ENCODE data around the gene HOXB6.

HOXB6 gene

GRCh38 chr17:48626245-48627117 is 21.7 kb upstream of the HOXB6 start, which contains the start of gene HOXB9 (continued):
- TF ChIP-seq SALL2 (tag by site-specific recombination; IDR thresholded peaks at IDR 0.05; ENCODE audit: borderline replicate concordance): no peak
- TF ChIP-seq ZNF140 (tag by site-specific recombination; IDR thresholded peaks at IDR 0.05): no peak
- TF ChIP-seq ZNF10 (tag by site-specific recombination; IDR thresholded peaks at IDR 0.05): peak; percentile 33; the same call in 1 of the 2 replicates
- peak; percentile 68; the same call in 1 of the 2 replicates for TF ChIP-seq ZFP69B (tag by site-specific recombination; IDR thresholded peaks at IDR 0.05)
- peak; percentile 92 for TF ChIP-seq ZNF843 (tag by site-specific recombination; IDR thresholded peaks at IDR 0.05)
- TF ChIP-seq PRDM4 (tag by site-specific recombination; IDR thresholded peaks at IDR 0.05): peak; percentile 91
- peak; percentile 93 for TF ChIP-seq WT1 (tag by site-specific recombination; IDR thresholded peaks at IDR 0.05)
- TF ChIP-seq ZNF776 (tag by site-specific recombination; IDR thresholded peaks at IDR 0.05; ENCODE audit: borderline replicate concordance): no peak
- TF ChIP-seq, protein P1, sequence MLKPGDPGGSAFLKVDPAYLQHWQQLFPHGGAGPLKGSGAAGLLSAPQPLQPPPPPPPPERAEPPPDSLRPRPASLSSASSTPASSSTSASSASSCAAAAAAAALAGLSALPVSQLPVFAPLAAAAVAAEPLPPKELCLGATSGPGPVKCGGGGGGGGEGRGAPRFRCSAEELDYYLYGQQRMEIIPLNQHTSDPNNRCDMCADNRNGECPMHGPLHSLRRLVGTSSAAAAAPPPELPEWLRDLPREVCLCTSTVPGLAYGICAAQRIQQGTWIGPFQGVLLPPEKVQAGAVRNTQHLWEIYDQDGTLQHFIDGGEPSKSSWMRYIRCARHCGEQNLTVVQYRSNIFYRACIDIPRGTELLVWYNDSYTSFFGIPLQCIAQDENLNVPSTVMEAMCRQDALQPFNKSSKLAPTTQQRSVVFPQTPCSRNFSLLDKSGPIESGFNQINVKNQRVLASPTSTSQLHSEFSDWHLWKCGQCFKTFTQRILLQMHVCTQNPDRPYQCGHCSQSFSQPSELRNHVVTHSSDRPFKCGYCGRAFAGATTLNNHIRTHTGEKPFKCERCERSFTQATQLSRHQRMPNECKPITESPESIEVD (tag by site-specific recombination; IDR thresholded peaks at IDR 0.05): peak; percentile 63
- peak; percentile 93 for TF ChIP-seq ZNF660 (tag by site-specific recombination; IDR thresholded peaks at IDR 0.05)
- TF ChIP-seq ZFP37 (tag by site-specific recombination; IDR thresholded peaks at IDR 0.05): no peak
- no peak; the same call in 1 of the 2 replicates for TF ChIP-seq YY1 (tag by site-specific recombination; IDR thresholded peaks at IDR 0.05)
- TF ChIP-seq SP2 (tag by site-specific recombination; IDR thresholded peaks at IDR 0.05): peak; percentile 91
- TF ChIP-seq, protein P2, sequence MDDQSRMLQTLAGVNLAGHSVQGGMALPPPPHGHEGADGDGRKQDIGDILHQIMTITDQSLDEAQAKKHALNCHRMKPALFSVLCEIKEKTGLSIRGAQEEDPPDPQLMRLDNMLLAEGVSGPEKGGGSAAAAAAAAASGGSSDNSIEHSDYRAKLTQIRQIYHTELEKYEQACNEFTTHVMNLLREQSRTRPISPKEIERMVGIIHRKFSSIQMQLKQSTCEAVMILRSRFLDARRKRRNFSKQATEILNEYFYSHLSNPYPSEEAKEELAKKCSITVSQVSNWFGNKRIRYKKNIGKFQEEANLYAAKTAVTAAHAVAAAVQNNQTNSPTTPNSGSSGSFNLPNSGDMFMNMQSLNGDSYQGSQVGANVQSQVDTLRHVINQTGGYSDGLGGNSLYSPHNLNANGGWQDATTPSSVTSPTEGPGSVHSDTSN (CRISPR knock-in tag; IDR thresholded peaks at IDR 0.05): peak; percentile 88; the same call in 1 of the 2 replicates
- TF ChIP-seq ZBTB1 (tag by site-specific recombination; IDR thresholded peaks at IDR 0.05): peak; percentile 94
- TF ChIP-seq ZNF580 (tag by site-specific recombination; IDR thresholded peaks at IDR 0.05): peak; percentile 52; the same call in 1 of the 2 replicates
- peak; percentile 88 for TF ChIP-seq HIC1 (tag by site-specific recombination; IDR thresholded peaks at IDR 0.05)
- TF ChIP-seq ZNF777 (tag by site-specific recombination; IDR thresholded peaks at IDR 0.05; ENCODE audit: borderline replicate concordance): no peak
- TF ChIP-seq, protein P3, sequence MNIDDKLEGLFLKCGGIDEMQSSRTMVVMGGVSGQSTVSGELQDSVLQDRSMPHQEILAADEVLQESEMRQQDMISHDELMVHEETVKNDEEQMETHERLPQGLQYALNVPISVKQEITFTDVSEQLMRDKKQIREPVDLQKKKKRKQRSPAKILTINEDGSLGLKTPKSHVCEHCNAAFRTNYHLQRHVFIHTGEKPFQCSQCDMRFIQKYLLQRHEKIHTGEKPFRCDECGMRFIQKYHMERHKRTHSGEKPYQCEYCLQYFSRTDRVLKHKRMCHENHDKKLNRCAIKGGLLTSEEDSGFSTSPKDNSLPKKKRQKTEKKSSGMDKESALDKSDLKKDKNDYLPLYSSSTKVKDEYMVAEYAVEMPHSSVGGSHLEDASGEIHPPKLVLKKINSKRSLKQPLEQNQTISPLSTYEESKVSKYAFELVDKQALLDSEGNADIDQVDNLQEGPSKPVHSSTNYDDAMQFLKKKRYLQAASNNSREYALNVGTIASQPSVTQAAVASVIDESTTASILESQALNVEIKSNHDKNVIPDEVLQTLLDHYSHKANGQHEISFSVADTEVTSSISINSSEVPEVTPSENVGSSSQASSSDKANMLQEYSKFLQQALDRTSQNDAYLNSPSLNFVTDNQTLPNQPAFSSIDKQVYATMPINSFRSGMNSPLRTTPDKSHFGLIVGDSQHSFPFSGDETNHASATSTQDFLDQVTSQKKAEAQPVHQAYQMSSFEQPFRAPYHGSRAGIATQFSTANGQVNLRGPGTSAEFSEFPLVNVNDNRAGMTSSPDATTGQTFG (tag by site-specific recombination; IDR thresholded peaks at IDR 0.05; ENCODE audit: borderline replicate concordance): no peak
- TF ChIP-seq ELK4 (IDR thresholded peaks at IDR 0.05; ENCODE audit: borderline replicate concordance, low read depth, low read length): no peak
- 0 out of 2 replicates have a peak, but pooled peaks have one; percentile 26 for TF ChIP-seq SCRT2 (tag by site-specific recombination; IDR thresholded peaks at IDR 0.05)
- TF ChIP-seq ZNF473 (tag by site-specific recombination; IDR thresholded peaks at IDR 0.05): no peak
- TF ChIP-seq, protein P4, sequence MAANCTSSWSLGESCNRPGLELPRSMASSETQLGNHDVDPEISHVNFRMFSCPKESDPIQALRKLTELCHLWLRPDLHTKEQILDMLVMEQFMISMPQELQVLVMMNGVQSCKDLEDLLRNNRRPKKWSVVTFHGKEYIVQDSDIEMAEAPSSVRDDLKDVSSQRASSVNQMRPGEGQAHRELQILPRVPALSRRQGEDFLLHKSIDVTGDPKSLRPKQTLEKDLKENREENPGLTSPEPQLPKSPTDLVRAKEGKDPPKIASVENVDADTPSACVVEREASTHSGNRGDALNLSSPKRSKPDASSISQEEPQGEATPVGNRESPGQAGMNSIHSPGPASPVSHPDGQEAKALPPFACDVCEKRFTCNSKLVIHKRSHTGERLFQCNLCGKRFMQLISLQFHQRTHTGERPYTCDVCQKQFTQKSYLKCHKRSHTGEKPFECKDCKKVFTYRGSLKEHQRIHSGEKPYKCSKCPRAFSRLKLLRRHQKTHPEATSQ (tag by site-specific recombination; IDR thresholded peaks at IDR 0.05): no peak
- TF ChIP-seq MEIS1 (CRISPR knock-in tag; IDR thresholded peaks at IDR 0.05; ENCODE audit: borderline replicate concordance): peak; percentile 88
- peak; percentile 88 for TF ChIP-seq ZNF561 (tag by site-specific recombination; IDR thresholded peaks at IDR 0.05; ENCODE audit: borderline replicate concordance)
